ENCODE data around the gene HEATR1.

The HEATR1 gene

GRCh38 chr1:236523704-236524141 is 80.6 kb downstream of the HEATR1 start, which contains the start of gene LGALS8 (continued):
- TF ChIP-seq, protein P1, sequence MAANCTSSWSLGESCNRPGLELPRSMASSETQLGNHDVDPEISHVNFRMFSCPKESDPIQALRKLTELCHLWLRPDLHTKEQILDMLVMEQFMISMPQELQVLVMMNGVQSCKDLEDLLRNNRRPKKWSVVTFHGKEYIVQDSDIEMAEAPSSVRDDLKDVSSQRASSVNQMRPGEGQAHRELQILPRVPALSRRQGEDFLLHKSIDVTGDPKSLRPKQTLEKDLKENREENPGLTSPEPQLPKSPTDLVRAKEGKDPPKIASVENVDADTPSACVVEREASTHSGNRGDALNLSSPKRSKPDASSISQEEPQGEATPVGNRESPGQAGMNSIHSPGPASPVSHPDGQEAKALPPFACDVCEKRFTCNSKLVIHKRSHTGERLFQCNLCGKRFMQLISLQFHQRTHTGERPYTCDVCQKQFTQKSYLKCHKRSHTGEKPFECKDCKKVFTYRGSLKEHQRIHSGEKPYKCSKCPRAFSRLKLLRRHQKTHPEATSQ (tag by site-specific recombination; IDR thresholded peaks at IDR 0.05): no peak
- TF ChIP-seq ZFHX2 (tag by site-specific recombination; conservative IDR thresholded peaks at IDR 0.05) (peak; percentile 92), KLF7 (tag by site-specific recombination; IDR thresholded peaks at IDR 0.05; ENCODE audit: borderline replicate concordance) (no peak), ZNF184 (tag by site-specific recombination; IDR thresholded peaks at IDR 0.05) (no peak), ZNF488 (tag by site-specific recombination; IDR thresholded peaks at IDR 0.05) (no peak), ZNF626 (tag by site-specific recombination; IDR thresholded peaks at IDR 0.05) (no peak), ZBTB11 (tag by site-specific recombination; conservative IDR thresholded peaks at IDR 0.05; ENCODE audit: low read depth) (no peak), ZNF777 (tag by site-specific recombination; IDR thresholded peaks at IDR 0.05; ENCODE audit: borderline replicate concordance) (no peak; the same call in 1 of the 2 replicates), SETDB1 (IDR thresholded peaks at IDR 0.05; ENCODE audit: insufficient read length, low read length) (no peak), HOXA7 (CRISPR knock-in tag; IDR thresholded peaks at IDR 0.05; ENCODE audit: borderline replicate concordance) (no peak), ZBTB49 (tag by site-specific recombination; IDR thresholded peaks at IDR 0.05; ENCODE audit: low read depth) (no peak), ZNF558 (tag by site-specific recombination; IDR thresholded peaks at IDR 0.05) (no peak), ZNF585B (tag by site-specific recombination; IDR thresholded peaks at IDR 0.05) (no peak), ZNF148 (tag by site-specific recombination; IDR thresholded peaks at IDR 0.05; ENCODE audit: borderline replicate concordance) (no peak), ZNF114 (tag by site-specific recombination; IDR thresholded peaks at IDR 0.05) (no peak), ZNF416 (tag by site-specific recombination; IDR thresholded peaks at IDR 0.05) (0 out of 2 replicates have a peak, but pooled peaks have one; percentile 9), BCL11B (tag by site-specific recombination; IDR thresholded peaks at IDR 0.05; ENCODE audit: low read depth) (no peak), ZNF23 (tag by site-specific recombination; IDR thresholded peaks at IDR 0.05; ENCODE audit: borderline replicate concordance) (no peak), ZBTB8A (tag by site-specific recombination; IDR thresholded peaks at IDR 0.05) (peak; percentile 17)
- TF ChIP-seq, protein P2, sequence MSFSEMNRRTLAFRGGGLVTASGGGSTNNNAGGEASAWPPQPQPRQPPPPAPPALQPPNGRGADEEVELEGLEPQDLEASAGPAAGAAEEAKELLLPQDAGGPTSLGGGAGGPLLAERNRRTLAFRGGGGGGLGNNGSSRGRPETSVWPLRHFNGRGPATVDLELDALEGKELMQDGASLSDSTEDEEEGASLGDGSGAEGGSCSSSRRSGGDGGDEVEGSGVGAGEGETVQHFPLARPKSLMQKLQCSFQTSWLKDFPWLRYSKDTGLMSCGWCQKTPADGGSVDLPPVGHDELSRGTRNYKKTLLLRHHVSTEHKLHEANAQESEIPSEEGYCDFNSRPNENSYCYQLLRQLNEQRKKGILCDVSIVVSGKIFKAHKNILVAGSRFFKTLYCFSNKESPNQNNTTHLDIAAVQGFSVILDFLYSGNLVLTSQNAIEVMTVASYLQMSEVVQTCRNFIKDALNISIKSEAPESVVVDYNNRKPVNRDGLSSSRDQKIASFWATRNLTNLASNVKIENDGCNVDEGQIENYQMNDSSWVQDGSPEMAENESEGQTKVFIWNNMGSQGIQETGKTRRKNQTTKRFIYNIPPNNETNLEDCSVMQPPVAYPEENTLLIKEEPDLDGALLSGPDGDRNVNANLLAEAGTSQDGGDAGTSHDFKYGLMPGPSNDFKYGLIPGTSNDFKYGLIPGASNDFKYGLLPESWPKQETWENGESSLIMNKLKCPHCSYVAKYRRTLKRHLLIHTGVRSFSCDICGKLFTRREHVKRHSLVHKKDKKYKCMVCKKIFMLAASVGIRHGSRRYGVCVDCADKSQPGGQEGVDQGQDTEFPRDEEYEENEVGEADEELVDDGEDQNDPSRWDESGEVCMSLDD (tag by site-specific recombination; IDR thresholded peaks at IDR 0.05): no peak

Data from HEK293 (cell line).